Measurements from ENCODE around the gene WNK1.
"Not testable (repeated sequence)": the region's sequence is repeated elsewhere in the genome, so short reads cannot be mapped to it uniquely, and the experiment has no call there.

WNK1 gene

GRCh38 chr12:751999-752694 lies at the start of gene WNK1:
Gene WNK1, plus strand, starts transcription at chr12:752579. Its CDS starts 987 bp downstream, at chr12:753566.
- DNase-seq (ENCODE audit: low read depth in 2 of 2): peak; percentile 95 to 98

- DNase-seq (ENCODE audit: low read depth in 2 of 2): no peak
Observed at GRCh38 chr12:704516-705242, 47.7 kb upstream of the WNK1 start.

GRCh38 chr12:708084-708483 lies 44.3 kb upstream of the WNK1 start:
- DNase-seq (ENCODE audit: low read depth in 2 of 2): not testable (repeated sequence)

- DNase-seq (ENCODE audit: low read depth in 2 of 2): no peak
Observed at GRCh38 chr12:709455-710020, 42.8 kb upstream of the WNK1 start.

- DNase-seq (ENCODE audit: low read depth in 2 of 2): no peak
Observed at GRCh38 chr12:712172-712863, 40.1 kb upstream of the WNK1 start.

- DNase-seq (ENCODE audit: low read depth in 2 of 2): peak in 1 of 2 donors; percentile 17
Observed at GRCh38 chr12:713281-713875, 39.0 kb upstream of the WNK1 start.

GRCh38 chr12:716506-716905 lies 35.9 kb upstream of the WNK1 start:
- DNase-seq (ENCODE audit: low read depth in 2 of 2): peak; percentile 21 to 34

- DNase-seq (ENCODE audit: low read depth in 2 of 2): no peak
Observed at GRCh38 chr12:718756-719102, 33.6 kb upstream of the WNK1 start.

- DNase-seq (ENCODE audit: low read depth in 2 of 2): no peak
Observed at GRCh38 chr12:720231-720941, 32.0 kb upstream of the WNK1 start.

GRCh38 chr12:724194-724855 lies 28.1 kb upstream of the WNK1 start:
- DNase-seq (ENCODE audit: low read depth in 2 of 2): no peak

- no peak for DNase-seq (ENCODE audit: low read depth in 2 of 2)
Observed at GRCh38 chr12:725076-725475, 27.3 kb upstream of the WNK1 start.

- no peak for DNase-seq (ENCODE audit: low read depth in 2 of 2)
Observed at GRCh38 chr12:726281-727140, 25.9 kb upstream of the WNK1 start.

- no peak for DNase-seq (ENCODE audit: low read depth in 2 of 2)
Observed at GRCh38 chr12:727321-727720, 25.1 kb upstream of the WNK1 start.

- no peak for DNase-seq (ENCODE audit: low read depth in 2 of 2)
Observed at GRCh38 chr12:728781-729180, 23.6 kb upstream of the WNK1 start.

GRCh38 chr12:729221-729620 lies 23.2 kb upstream of the WNK1 start:
- DNase-seq (ENCODE audit: low read depth in 2 of 2): no peak

GRCh38 chr12:730550-730949 lies 21.8 kb upstream of the WNK1 start:
- no peak for DNase-seq (ENCODE audit: low read depth in 2 of 2)

- DNase-seq (ENCODE audit: low read depth in 2 of 2): no peak
Observed at GRCh38 chr12:737122-737739, 15.1 kb upstream of the WNK1 start.

- no peak for DNase-seq (ENCODE audit: low read depth in 2 of 2)
Observed at GRCh38 chr12:738712-739111, 13.7 kb upstream of the WNK1 start.

GRCh38 chr12:739349-739748 lies 13.0 kb upstream of the WNK1 start:
- DNase-seq (ENCODE audit: low read depth in 2 of 2): no peak

GRCh38 chr12:740921-741320 lies 11.5 kb upstream of the WNK1 start:
- DNase-seq (ENCODE audit: low read depth in 2 of 2): no peak

All from stimulated activated CD4-positive, alpha-beta T cell treated with anti-CD3 and anti-CD28 coated beads, Interleukin-1b, Interleukin-23, amount 100 ng/mL, for 4 hours (primary cell).